ENCODE results near the gene MMP2. TPM values are rescaled to one million over a fixed set of nuclear protein-coding genes. Genes with fewer than 3 reads are reported as not detected.

Gene MMP2
- total RNA-seq, 1 experiment from 2014 or later = 143 TPM

- no peak for DNase-seq (ENCODE audit: low read depth)
These were observed 9.0 kb upstream of the MMP2 start for GRCh38 chr16:55469821-55470532.

- DNase-seq (ENCODE audit: low read depth) = peak; percentile 75
These were observed 8.2 kb upstream of the MMP2 start for GRCh38 chr16:55470533-55471371.

GRCh38 chr16:55471448-55472097 is 7.4 kb upstream of the MMP2 start:
- peak; percentile 75 for DNase-seq (ENCODE audit: low read depth)

- DNase-seq (ENCODE audit: low read depth) = no peak
These were observed 5.4 kb upstream of the MMP2 start for GRCh38 chr16:55473587-55473986.

- DNase-seq (ENCODE audit: low read depth) = no peak
These were observed 4.2 kb upstream of the MMP2 start for GRCh38 chr16:55474821-55475220.

- DNase-seq (ENCODE audit: low read depth) = peak; percentile 20
These were observed 3.1 kb upstream of the MMP2 start for GRCh38 chr16:55475919-55476318.

GRCh38 chr16:55476625-55477533 is 2.1 kb upstream of the MMP2 start:
- DNase-seq (ENCODE audit: low read depth) = peak; percentile 58

GRCh38 chr16:55477736-55478135 is 1.3 kb upstream of the MMP2 start:
- DNase-seq (ENCODE audit: low read depth) = no peak

- DNase-seq (ENCODE audit: low read depth) = peak; percentile 29
These were observed 587 bp downstream of the MMP2 start for GRCh38 chr16:55479430-55480140.

- DNase-seq (ENCODE audit: low read depth) = peak; percentile 89
These were observed 1.2 kb downstream of the MMP2 start for GRCh38 chr16:55480228-55480655.

GRCh38 chr16:55481023-55481422 is 2.0 kb downstream of the MMP2 start:
- DNase-seq (ENCODE audit: low read depth) = no peak

GRCh38 chr16:55482056-55482455 is 3.1 kb downstream of the MMP2 start:
- peak; percentile 32 for DNase-seq (ENCODE audit: low read depth)

GRCh38 chr16:55487048-55487803 is 8.2 kb downstream of the MMP2 start:
- peak; percentile 70 for DNase-seq (ENCODE audit: low read depth)

GRCh38 chr16:55488306-55488705 is 9.3 kb downstream of the MMP2 start:
- DNase-seq (ENCODE audit: low read depth) = peak; percentile 66

GRCh38 chr16:55489119-55489955 is 10.3 kb downstream of the MMP2 start:
- DNase-seq (ENCODE audit: low read depth) = no peak

- DNase-seq (ENCODE audit: low read depth) = no peak
These were observed 10.9 kb downstream of the MMP2 start for GRCh38 chr16:55489956-55490265.

GRCh38 chr16:55490301-55490700 is 11.3 kb downstream of the MMP2 start:
- no peak for DNase-seq (ENCODE audit: low read depth)

- no peak for DNase-seq (ENCODE audit: low read depth)
These were observed 12.7 kb downstream of the MMP2 start for GRCh38 chr16:55491691-55492090.

- DNase-seq (ENCODE audit: low read depth) = no peak
These were observed 13.9 kb downstream of the MMP2 start for GRCh38 chr16:55492756-55493380.

Data from Daoy (cell line).